GM23248 (cell line): ENCODE data around the gene PIEZO1.
"Not testable (repeated sequence)": the region's sequence is repeated elsewhere in the genome, so short reads cannot be mapped to it uniquely, and the experiment has no call there.

Experiments
- EZH2 ChIP-seq: fragments of 200-600 bp; sonication (generic); IDR thresholded peaks from 2 replicates; pipeline ENCODE4 v1.6.1; 2018; ENCODE audit warnings: antibody characterized with exemption, mild to moderate bottlenecking; ENCODE audit not compliant: insufficient read depth, poor library complexity, severe bottlenecking
- EZH2phosphoT487 ChIP-seq: fragments of 200-600 bp; sonication (generic); IDR thresholded peaks from 2 replicates; pipeline ENCODE4 v1.6.1; 2018; ENCODE audit warnings: antibody characterized with exemption, moderate library complexity, mild to moderate bottlenecking, low read depth; ENCODE audit not compliant: insufficient read depth

- TF ChIP-seq EZH2, EZH2phosphoT487: not testable (repeated sequence)
Observed at GRCh38 chr16:88788749-88789148, 3.7 kb upstream of the PIEZO1 start.
